Suppressor macrophage treated with lipopolysaccharide for 1 hour (primary cell): Measurements from ENCODE around the gene ZNF557.

Experiments
- DNase-seq, 3 donors: peaks; one replicate each; pipeline ENCODE4 v3.0.0-alpha.2; 2020 to 2022

Gene ZNF557

DNA sequence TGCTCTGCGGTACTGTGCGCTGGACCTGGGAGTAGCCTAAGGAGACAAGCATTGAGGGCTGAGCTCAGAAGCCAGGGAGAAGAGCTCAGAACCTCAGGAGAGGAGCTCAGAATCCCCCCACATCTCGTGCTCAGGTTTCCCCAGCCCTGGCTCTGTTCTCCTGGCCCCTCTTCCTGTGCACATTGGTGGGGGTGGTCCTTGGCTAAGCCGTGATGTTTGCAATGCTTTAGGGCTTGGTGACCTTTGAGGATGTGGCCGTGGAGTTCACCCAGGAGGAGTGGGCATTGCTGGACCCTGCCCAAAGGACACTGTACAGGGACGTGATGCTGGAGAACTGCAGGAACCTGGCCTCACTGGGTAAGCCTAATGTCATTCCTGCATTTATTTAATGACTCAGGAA, 6.6 kb downstream of the ZNF557 start:
- no peak for DNase-seq

DNA sequence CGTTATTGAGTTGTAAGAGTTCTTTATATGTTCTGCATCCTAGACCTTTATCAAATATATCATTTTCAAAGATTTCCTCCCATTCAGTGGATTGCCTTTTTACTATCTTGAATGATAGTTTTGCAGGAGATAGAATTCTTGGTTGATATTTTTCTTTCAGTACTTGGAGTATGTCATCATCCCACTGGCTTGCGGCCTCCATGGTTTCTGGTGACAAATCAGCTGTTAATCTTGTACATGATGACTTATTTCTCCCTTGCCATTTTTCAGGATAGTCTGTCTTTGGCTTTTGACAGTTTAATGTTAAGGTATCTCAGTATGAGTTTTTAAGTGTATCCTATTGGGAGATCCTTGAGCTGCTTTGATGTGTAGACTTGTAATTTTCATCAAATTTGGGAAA, 8.5 kb downstream of the ZNF557 start:
- no peak for DNase-seq

DNA sequence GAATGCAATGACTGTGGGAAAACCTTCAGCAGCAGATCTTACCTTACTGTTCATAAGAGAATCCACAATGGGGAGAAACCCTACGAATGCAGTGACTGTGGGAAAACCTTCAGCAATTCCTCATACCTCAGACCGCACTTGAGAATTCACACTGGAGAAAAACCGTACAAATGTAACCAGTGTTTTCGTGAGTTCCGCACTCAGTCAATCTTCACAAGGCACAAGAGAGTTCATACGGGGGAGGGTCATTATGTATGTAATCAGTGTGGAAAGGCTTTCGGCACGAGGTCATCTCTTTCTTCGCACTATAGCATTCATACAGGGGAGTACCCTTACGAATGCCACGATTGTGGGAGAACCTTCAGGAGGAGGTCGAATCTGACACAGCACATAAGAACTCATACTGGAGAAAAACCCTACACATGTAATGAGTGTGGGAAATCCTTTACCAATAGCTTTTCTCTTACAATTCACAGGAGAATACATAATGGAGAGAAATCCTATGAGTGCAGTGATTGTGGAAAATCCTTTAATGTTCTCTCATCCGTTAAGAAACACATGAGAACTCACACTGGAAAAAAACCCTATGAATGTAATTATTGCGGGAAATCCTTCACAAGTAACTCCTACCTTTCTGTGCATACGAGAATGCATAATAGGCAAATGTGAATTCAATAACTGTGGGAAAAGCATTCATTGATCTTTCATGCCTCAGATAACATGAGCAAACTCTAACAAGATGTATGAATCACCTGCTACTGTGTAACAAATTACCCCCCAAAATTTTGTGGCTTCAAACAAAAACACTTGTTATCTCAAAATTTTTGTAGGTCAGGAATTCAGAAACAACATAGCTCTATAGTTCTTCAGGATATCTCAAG, 13.8 kb downstream of the ZNF557 start:
- no peak for DNase-seq

DNA sequence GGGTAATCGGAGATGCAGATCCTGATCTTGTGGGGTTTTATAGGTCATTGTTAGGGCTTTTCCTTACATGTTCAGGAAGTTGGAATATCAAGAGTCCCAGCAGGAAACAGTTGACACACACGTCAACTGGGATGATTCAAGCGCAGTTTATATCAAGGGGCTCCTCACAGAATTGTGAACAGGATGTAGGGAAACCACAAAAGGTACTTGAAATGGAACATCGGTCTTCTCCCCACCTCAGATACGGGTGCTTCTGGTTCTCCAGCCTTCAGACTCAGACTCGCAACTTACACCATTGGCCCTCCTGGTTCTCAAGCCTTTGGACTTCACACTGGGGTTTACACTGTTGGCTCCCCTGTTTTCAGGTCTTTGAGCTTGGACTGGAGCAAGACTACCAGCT, 19.5 kb downstream of the ZNF557 start:
- DNase-seq, result no peak

DNA sequence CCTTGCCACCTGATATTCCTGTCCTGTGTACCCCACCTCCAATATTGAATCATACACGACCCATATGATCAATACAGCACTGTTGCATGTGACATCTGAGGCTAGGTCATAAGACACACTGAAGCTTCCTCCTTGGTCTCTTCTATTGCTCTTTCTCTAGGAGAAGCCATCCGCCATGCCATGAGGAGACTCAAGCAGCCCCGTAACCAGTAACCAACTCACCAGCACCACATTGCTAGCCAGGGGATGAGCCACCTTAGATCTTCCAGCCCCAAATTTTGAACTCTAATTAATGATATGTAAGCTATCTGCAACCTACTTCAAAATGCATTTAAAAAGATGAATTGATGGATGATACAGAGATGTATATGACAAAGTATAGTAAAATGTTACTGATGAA, 28.6 kb downstream of the ZNF557 start:
- no peak for DNase-seq

DNA sequence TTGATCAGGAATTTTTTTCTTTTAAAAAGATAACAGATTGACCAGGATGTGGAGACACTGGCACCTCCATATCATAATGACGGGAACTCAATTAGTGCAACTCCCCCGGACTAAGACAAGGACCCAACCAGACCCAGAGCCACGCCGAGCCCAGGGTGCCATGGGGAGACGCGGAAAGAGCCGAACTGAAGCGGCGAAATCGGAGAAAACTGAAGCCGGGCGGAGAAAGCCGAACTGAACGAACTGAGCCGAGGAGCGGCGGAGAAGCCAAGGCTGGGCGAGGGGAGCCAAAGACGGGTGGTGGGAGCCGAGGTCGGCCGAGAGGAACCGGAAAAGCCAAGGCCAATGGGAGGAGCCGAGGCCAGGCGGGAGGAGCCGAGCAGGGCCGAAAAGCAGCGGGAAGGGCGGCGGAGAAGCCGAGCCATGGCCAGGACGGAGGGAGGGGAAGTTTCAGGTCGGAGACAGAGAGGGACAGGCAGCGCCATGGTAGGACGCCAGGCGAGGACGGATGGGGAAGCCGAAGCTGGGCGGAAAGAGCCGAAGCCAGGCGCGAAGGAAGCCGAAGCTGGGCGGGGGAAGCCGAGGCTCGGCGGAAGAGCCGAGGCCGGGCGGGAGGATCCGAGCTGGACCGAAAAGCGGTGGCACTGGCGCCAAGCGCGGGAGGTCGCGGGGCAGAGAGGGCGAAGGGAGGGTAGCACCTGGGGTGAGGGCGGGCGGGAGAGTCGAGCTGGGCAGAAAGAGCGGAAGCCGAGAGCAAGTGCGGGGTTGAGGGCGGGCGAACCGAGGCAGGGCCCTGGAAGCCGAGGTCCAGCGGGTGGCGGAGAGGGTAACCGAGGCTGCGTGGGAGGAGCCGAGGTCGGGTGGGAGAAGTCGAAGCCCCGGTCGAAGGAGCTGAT, 29.4 kb downstream of the ZNF557 start:
- peak; percentile 94 to 96 (median 95) for DNase-seq

DNA sequence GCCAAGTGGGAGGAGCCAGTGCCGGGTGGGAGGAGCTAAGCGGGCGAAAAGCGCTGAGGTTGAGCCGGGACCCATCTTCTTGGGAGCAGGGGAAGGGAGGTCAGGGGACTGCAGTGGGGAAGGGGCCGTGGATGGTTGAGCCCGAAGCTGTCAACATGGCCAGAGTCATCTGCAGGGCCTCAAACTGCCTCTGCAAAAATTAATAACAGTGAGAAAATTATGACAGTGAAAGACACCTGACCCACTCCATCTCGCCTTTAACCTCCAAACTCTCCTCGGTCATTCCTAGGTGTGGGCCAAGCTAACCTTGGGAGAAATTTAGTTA, 30.1 kb downstream of the ZNF557 start:
- DNase-seq, result no peak

DNA sequence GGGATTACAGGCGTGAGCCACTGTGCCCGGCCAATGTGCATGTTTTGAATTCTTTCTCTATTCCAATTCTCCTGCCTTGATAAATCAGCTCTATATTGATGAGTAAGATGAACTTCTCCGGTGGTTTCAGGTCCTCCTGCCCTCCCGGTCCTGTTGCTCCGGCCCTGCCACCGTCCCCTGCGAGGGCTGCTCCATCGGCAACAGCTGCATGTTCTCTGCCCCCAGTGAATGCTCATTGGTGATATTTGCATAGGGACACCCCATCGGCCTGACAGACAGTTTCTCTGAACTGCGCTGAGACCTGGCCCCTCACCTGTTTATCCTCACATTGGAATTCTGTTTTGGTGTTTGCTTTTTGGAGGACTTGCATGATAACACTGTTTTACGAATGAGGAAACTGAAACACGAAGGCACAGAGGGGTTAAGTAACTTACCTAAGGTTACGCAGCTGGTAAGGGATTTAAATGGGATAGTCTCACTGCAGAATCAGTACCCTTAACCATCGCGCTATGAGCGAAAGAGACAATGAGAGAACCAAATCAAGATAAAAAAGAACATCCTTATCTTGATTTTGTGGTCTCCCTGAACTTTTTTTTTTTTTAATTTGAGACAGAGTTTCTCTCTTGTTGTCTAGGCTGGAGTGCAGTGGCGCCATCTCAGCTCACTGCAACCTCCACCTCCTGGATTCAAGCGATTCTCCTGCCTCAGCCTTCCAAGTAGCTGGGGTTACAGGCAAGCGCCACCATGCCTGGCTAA, 32.2 kb downstream of the ZNF557 start:
- DNase-seq, result no peak

DNA sequence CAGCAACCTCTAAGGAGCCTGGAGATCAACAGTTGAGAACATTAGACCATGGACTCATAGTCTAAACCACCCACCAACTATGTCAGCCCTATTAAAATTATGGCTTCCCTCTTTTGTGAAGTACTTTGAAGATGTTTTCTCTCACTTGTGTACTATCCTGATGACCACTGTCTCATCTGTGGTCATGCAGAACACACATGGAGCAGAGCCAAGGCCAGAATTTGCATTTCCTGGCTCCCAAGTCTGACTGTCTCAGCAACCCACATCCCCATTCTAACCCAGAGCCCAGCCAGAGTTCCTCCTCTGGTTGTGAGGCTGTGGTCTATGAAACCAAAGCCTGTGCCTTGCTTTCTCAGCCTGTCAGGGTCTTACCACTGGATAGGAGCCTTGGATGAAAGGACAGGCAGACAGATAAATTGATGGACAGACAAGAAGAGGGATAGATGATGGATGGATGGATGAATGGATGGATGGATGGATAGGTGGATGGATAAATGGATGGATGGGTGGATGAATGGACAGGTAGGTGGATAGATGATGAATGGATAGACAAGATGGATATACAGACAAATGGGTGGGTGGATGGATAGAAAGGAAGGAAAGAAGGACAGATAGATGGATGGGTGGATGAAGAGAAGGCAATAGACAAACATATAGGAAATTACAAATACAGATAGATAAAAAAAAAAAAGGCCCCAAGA, 35.4 kb downstream of the ZNF557 start:
- DNase-seq, result peak; percentile 65 to 82 (median 72)

DNA sequence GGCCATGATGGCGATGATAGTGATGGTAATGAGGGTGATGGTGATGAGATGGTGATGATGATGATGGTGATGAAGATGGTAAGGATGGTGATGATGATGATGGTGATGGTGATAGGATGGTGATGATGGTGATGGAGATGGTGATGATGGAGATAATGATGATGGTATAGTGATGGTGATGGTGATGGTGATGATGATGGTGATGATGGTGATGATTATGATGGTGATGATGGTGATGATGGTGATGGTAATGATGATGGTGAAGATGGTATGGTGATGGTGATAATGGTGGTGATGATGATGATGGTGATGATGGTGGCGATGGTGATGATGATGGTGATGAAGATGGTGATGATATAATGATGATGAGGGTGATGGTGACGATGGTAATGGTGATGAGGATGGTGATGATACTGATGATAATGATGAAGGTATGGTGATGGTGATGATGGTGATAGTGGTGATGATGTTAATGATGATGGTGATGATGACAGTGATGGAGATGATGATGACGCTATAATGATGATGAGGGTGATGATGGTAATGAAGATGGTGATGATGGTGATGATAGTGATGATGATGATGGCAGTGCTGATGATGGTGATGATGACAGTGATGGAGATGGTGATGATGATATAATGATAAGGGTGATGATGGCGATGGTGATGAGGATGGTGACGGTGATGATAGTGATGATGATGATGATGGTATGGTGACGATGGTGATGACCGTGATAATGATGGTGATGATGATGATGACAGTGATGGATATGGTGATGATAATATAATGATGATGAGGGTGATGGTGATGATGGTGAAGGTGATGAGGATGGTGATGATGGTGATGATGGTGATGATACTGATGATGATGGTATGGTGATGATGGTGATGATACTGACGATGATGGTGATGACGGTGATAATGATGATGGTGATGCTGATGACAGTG, 37.5 kb downstream of the ZNF557 start:
- no peak for DNase-seq

DNA sequence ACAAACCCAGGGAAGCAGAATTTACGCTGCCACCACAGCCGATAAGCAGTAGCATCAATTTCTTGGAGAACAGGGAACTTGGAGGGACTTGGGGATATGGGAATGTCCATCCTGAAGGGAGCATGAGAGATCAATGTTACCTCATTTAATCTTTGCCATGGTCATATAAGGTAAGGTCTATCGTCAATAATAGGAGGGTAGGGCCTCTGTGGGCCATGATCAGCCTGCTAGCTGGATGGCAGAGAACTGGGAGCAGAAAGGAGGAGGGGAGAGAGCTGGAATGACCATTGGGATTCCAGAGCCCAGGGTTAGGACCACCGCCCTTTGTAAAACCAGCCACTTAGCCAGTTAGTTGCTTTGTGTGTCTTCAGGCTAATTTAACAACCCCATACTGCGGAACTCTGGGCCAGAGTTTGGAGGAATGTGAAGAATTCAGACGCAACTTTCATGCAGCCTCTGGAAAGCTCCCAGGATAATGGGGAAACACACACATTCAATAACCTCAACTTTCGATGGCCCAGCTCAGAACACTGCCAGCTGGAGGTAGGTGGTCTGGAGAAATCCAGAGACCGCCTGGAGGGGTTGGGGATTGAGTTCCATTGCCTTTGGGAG, 40.3 kb downstream of the ZNF557 start:
- DNase-seq, result no peak

DNA sequence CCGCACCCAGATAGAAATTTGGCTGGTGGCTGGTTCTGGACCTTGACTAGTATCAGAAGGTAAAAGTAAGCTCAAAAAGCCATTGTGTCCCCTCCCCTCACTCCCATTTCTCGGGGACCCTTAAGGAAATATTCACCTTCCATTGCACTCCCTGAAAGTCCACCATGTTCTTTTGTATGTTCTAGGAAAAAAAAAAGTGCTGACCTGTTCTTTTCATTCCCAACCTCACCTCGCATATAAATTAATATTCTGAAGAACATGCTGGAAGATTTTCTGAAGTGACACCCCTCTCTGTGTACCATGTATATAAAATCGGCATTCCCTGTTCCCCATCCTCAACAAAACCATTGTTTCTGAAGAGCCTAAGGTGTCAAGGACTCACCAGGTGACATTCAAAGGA, 43.2 kb downstream of the ZNF557 start:
- no peak for DNase-seq

DNA sequence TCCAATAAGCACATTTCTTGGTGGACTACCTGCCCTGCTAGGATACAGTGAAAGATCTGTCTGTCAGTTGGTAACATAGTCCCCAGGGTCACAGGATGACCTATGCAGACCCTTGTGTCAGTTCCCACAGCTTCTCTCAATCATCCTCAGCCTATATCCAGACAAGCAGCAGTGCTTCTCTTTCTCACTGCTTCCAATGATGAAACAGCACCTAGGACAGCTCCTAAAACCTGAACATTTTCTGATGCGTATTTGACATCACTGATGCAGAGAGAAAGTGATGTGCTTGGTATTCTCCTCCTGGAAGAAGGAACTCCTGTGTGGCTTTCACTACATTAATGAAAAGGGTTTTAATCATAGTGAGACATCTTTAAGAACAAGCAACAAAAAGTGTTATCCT, 43.7 kb downstream of the ZNF557 start:
- no peak for DNase-seq

DNA sequence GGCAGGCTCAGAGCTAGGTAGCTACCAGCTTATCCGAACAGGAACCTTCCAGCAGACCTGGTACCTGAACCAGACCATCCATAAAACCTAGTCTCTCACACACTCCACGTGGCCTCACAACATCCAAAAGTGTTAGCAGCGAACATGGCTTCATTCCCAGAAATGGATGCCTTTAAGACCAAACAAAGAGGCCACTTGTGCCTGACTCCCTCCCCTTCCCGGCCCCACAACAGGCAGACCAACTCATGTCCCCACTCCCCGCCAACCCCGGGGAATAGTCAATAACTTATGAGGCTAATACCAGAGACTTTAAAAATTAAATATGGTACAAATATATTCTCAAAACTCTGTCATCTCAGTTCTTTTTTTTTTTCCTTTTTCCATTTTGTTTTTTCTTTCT, 46.2 kb downstream of the ZNF557 start:
- no peak for DNase-seq

DNA sequence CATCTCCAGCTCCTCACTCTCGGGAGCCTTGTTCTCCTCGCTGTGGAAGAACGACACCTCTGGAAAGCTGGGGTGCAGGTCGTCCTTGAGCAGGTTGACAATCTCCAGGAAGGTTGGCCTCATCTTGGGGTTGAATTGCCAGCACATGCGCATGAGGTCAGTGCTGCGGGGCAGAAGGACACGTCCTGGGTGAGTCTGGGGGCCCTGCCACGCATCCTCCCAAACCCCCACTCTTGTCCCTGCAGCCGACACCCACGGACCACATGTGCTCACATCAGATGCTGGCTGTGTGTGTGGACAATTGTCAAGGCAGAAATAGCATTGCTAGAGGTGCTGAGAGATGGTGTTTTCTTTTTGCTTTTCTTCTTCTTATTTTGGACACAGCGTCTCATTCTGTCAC, 47.7 kb downstream of the ZNF557 start:
- no peak for DNase-seq

DNA sequence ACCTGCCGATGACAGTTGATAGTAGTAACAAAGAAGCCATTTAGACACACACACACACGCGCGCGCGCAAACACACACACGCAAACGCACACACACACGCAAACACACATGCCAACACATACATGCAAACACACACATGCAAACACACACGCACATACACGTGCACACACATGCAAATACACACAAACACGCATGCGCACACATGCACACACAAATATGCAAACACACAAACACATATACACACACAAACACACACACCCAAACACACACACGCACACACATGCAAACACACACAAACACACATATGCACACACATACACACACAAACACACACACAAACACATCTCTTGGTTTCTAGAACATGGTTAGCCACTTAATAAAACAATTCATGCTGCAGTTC, 50.1 kb downstream of the ZNF557 start:
- no peak for DNase-seq

DNA sequence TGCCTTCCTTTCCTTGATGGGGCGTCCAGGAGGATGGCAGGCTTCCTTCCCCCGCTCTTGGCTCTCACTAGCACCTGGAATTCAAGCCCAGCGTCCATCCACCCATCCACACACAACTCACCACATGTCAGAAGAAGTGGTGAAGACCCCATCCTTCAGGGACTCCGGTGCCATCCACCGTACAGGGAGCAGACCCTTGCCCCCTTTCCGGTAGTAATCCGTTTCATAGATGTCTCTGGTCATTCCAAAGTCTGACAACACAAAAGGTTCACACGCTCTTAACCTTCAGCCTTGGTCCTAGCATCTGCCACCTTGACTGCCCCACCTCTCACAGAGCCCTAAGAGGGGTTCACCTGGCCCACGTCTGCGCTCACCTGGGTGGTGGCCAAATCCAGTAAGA, 51.0 kb downstream of the ZNF557 start:
- no peak for DNase-seq

DNA sequence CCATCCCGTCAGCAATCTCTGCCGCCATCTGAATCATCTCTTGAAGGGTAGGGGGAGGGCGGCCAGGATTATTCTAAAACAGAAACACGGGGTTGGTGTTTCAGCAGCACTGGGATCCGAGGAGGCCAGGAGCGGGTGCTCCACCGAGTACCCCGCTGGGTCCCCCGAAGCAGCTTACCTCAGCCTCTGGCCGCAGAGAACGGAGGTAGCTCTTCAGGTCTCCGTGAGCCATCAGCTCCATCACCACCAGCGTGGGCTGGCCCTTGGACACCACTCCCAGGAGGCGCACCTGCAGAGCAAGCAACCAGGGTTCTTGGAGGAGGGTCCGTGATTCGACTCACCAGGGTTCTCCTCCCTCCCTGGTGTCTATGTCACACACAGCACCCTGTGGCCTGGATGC, 53.2 kb downstream of the ZNF557 start:
- no peak for DNase-seq

DNA sequence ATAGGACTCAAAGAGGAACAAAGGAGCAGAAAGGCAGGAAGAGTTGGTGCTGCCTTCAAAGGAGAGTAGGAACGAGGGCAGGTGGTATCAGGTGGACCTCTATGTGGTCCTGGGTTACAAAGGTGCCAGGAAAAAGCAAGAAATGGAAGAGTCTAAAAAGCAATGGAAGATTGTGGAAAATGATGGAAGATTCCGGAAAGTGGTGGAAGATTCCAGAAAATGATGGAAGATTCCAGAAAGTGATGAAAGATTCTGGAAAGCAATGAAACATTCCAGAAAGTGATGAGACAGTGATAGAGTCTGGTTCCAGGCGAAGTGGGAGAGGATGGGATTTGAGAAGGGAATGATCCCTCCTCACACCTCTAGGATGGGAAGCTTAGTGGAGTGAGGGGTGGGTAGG, 55.3 kb downstream of the ZNF557 start:
- DNase-seq, result no peak

DNA sequence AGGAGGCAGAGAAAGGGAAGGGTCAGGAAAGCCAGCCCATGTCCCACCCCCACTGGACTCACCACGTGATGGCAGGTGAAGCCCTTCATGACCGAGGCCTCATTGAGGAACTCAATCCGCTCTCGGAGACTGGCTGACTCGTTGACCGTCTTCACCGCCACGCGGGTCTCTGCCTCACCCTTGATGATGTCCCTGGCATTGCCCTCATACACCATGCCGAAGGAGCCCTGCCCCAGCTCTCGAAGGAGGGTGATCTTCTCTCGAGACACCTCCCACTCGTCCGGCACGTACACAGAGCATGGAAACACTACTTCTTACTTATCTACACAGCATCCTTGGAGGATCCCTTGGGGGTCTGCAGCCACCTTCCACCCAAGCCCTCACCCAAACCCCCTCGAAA, 55.7 kb downstream of the ZNF557 start:
- DNase-seq, result no peak

DNA sequence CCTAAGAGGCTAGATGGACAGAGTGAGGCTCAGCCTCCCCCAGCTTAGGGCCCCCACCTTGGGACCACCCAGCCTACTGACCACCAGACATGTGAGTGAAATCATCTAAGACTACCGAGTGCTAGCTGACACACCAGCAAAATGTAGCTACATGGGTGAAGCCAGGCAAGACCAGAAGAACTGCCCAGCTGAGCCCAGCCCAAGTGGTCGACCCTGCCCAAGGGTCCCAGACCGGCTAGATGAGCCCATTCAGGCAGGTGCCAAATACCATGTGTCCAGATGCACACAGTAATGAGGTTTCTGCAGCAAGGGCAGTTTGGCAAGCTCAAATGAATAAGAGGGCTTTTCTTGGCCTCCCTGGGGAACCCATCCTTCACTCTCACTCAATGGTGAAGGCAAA, 56.6 kb downstream of the ZNF557 start:
- no peak for DNase-seq
